Stimulated activated CD4-positive, alpha-beta T cell treated with anti-CD3 and anti-CD28 coated beads, Interleukin-2, amount 100 ng/mL, for 4 hours (primary cell): Measurements from ENCODE around the gene IL22RA1.

ENCODE experiments used
- DNase-seq: peaks from one replicate; pipeline ENCODE4 v3.0.0-alpha.2; 2020; ENCODE audit warnings: low read depth

The IL22RA1 gene

DNA sequence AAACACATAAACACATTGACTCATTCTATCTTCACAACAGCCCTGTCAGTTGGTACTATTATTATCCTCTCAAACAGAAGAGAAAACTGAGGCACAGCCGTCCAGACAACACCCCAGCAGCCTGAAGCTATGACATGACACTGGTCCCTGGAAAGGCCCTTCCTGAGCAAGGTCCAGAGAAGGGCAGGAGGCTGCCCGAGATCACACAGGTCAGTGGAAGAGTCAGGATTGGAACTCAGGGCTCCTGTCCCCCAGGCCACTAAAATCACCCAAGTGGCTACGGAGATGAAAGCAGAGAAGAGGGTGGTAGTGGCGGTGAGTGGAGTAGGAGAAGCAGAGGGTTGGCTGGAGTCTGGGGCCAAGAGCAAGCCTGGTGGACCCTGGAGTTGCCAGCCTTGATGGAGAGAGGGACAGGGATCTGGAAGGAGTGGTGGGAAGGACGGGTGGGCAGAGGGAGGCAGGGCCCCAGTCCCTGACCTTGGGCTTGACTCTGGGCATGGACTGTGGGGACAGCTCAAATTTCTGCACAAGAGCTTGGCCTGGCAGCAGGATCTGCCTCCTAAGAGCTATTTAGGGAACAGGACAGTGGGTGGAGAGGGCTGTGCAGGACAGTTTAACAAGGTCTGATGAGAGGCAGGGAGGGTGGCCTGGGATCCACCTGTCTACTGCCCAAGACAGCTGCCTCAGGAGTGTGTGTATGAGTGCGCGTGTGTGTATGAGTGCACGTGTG is 46.8 kb downstream of the IL22RA1 start:
- DNase-seq, result no peak

DNA sequence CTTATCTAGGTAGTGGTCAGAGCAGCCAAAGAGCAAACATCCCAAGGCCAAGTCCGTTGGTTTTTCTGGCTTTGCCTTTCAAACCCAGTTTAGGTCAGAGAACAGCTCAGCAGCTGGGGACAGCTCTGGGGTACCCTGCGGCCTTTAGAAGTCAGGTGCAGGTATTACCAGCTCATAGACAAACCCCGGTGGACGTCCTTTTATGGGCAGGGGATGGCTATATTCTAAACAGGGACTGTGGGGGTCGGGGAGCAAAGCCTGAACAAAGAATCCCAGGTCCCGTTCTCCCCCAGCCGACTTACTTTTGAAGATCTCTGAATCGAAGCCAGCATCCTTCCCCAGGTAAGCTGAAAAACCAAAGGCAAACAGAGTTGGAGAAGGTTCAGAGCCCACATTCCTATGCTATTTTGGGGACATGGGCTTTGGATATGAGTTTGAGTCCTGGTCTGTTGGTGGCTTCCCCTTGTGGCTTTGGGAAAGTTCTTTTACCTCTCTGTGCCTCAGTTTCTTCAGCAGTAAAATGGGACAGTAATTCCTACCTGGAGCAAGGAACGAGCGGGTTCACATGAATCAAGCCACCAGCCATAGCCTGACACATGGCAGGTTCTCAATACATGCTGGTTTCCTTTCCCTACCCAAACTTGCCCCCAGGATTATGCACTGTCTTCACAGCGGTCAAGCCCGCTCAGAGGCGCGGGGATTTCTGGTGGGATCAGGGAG is 47.6 kb downstream of the IL22RA1 start:
- no peak for DNase-seq

GRCh38 chr1:24094554-24094953 is 48.4 kb downstream of the IL22RA1 start:
- no peak for DNase-seq

DNA sequence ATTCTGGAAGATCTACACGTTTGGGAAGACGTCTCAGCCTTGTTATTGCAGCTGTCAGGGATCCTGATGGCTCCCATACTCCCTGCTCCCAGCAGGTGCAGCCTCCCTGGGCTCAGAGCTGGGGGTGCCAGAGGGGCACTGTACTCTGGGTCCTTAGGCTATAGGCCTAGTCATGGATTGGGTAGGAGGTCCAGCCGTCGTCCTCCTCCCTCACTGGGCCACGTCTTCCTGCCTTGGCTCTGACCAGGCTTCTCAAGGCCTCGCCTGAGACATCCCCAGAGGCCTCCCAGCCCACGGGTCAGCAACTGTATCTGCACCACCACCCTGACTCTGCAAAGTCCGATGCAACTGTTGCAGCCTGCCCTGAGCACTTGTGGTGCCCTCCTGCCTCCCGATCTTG is 49.2 kb downstream of the IL22RA1 start:
- no peak for DNase-seq

DNA sequence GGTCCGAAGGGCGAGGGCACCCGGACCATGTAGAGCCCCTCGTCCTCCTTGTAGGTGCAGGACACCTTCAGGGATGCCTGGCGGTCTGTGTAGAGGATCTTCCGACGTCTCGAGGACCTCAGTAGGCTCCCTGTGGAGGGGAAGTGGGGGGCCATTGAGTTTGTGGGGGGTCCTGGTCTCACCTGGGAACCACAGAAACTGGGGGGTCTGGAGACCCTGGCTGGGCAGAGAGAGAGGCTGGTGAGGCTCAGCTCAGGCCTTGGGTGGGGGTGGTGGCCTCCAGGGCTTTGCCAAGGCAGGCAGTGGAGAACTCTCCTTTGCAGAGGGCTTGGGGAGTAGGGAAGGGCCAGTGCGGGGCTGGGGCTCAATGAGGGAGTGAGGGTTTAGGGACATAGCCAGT is 50.0 kb downstream of the IL22RA1 start:
- no peak for DNase-seq

DNA sequence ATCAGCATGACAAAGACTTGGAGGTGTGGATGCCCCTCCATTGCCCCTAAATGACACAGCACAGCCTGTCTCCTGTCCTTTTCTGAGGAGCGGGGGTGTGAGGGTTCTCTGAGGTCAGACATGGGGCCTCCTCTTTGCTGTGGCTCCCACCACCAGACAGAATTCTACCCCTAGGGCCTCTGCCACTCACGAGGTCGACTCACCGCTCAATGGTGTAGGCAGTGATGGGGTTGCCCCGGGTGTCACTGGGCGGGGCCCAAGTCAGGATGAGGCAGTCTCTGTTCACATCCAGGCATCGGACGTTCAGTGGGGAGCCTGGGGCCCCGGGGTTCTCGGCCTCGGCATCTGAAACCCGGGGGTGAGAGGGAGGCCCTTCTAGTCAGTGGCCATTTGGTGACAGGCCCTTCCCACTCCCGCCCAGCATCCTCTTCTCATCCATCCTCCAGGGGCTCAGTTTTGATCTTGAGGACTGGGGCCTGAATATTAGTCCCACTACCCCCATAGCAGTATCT is 50.9 kb downstream of the IL22RA1 start:
- DNase-seq, result no peak

DNA sequence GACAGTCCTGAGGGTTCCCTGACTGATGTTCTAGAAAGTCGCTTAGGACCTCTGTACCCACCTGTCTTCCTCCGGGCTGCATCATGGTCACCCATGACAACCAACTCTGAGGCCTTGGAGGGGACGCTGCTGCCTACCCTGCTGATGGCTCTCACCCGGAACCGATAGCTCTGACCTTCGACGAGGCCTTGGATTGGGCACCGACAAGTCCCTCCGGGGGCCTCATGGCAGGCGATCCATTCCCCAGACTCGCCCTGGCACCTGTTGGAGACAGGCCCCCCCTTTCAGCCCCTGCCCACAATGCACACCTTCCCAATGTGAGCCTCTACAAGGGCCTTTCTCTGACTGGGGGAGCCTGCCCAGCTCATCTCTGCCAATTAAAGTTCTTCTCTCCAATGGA is 52.2 kb downstream of the IL22RA1 start:
- DNase-seq, result no peak

GRCh38 chr1:24089743-24090555 is 53.0 kb downstream of the IL22RA1 start:
- no peak for DNase-seq

DNA sequence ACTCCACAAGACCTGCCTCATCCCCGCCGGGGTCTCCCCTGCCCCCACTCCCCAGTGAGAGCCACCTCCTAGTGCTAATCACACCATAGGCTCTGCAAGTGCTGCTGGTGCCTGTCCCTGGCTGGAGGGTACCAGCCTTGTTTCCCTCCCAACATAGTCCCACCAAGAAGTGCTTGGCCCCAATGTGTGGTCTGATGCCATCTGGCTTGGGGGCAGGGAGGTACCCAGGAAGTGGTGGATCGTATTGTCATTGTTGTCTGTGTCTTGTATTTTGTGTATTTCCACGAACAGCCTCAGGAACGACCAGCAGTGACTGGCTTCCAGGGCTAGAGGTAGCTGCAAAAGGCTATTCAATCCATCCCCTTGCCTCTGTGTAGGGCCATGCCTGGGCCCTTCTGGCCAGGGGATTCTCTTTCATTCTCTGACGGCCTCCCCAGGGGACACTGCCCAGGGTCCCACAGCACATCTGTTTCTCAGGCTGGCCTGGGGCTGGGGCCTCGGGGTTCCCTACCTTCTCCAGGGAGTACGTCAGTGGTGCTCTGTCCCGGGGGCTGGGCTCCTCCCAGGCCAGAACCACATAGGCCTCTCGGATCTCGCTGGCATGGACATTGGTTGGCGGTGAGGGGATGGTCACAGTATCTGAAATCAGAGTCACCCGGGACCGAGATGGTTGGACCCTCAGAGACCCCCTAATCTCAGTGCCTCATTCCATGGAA is 53.8 kb downstream of the IL22RA1 start:
- DNase-seq, result no peak

DNA sequence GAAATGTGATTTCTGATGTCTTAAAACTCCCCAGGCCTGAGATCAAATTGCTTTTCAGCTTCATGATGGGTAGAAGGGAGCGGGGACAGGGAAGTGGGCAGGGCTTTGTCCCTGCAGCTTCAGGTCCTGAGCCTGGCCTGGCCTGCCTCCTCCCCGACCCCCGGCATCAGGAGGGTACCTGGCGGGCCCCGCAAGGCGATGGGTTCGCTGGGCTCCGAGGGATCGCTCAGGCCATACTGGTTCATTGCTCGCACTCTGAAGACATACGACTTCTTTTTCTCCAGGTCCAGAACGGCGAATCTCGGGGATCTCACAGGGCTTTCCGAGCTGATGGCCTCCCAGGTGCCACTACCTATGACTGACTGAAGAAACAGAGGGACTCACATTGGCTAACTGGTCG is 56.5 kb downstream of the IL22RA1 start:
- DNase-seq, result no peak

GRCh38 chr1:24085546-24085945 is 57.4 kb downstream of the IL22RA1 start:
- no peak for DNase-seq

DNA sequence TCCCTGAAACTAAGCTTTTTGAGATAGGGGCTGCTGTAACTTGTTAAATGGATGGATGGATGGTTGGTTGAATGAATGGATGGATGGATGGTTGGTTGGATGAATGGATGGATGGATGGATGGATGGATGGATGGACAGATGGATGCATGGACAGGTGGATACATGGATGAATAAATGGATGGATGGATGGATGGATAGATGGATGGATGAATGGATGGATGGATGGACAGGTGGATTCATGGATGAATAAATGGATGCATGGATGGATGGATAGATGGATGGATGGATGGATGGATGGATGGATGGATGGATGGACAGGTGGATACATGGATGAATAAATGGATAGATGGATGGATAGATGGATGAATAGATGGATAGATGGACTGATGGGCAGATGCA is 57.9 kb downstream of the IL22RA1 start:
- no peak for DNase-seq

DNA sequence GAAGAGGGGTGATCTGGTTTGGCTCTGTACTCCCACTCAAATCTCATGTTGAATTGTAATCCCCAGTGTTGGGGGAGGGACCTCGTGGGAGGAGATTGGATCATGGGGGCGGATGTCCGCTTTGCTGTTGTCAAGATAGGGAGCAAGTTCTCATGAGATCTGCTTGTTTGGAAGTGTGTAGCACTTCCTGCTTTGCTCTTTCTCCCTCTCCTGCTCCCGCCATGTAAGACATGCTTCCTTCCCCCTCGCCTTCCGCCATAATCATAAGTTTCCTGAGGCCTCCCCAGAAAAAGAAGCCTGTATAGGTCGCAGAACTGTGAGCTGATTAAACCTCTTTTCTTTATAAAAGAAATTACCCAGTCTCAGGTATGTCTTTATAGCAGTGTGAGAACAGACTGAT is 58.9 kb downstream of the IL22RA1 start:
- DNase-seq, result no peak

GRCh38 chr1:24082372-24082771 is 60.6 kb downstream of the IL22RA1 start:
- DNase-seq, result no peak

- no peak for DNase-seq
Measured at GRCh38 chr1:24081190-24081589, 61.8 kb downstream of the IL22RA1 start.

DNA sequence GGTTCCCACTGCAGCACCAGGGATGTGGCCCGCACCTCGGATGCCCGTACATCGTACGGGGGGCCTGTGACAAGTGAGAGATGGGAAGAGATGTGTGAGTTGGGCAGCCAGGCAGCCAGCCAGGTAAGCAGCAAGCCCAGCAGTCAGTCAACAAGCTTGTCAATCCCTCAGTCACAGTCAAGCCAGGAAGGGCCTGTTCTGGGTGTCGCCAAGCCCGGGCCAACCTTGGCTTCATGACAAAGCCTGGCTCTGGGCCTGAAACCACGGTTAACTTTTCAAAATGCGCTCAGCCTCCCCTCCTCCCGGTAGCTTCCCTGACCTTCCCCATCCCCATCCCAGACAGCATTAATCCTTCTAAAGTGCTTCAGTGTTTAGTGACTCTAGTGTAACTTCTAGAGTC is 62.8 kb downstream of the IL22RA1 start:
- DNase-seq, result no peak

DNA sequence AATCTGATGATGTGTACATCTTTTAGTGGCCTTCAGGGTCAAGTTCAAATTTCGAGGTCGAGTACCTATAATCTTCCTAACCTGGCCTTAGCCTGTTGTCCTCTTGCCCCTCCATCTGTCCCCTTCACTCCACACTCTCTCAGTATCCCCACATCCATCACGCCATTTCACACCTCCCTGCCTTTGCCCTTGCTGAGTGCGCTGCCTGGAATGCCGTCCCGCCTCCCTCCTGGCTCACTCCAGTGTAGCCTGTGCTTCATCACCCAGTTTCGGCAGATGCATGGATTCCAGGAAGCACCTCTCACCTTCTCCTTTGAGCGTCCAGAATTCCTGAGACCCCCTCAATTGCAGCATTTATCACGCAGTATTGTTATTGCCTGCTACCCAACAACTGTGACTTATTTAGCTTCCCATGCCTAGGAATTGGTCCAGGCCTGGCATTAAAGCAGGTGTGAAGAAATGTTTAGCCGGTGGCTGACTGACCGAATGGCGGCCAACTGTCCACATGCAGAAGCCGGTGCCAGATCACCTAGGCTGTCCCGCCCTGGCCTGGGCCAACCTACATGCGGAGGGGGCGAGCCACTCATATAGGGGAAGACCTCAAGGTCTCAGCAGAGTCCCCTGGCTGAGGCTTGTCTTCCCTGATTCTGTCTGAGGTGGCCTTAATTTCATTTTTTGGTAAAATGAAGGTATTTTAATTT is 65.5 kb downstream of the IL22RA1 start:
- no peak for DNase-seq

DNA sequence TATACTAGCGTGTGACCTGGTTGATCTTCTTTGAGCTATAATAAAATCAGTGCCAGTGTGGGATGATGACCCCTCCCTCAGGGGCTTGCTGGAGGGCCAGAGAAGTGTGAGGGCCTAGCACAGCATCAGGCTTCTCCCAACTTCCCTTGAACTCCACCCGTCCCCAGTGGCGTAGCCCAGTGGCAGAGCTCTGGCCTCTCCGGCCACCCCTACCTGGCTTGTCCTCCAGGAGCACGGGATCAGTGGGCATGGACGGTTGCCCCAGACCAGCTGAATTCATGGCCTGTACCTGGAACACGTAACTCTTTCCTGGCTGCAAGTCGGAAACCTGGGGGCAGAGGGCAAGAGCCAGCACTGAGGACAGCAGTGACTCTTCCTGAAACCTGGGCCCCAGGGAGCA is 67.0 kb downstream of the IL22RA1 start:
- no peak for DNase-seq

- no peak for DNase-seq
Measured at GRCh38 chr1:24075590-24075854, 67.4 kb downstream of the IL22RA1 start.

GRCh38 chr1:24074817-24075589 is 67.9 kb downstream of the IL22RA1 start:
- DNase-seq, result no peak

DNA sequence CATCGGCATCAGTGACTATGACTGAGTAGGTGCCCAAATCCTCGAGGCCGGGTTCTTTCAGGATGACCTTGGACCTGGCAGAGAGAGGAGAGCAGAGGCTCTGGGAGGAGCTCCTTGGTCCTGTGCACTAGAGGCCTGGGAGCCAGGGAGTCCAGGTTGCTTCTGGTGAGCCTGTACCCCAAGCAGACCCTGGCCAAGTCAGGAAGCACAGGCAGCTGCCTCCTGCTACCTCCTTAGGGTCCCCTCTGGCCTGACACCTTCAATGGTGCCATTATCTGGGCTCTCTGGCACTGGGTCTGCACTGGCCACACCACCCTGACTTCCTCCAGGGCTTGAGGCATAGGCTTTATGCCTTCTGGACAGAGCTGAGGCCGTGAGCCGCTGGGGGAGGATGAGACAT is 68.7 kb downstream of the IL22RA1 start:
- DNase-seq, result no peak
